Spinal cord (tissue), 10 donors: ENCODE data around the gene CSK. TPM values are rescaled to one million over a fixed set of nuclear protein-coding genes. Genes with fewer than 3 reads are reported as not detected.

Source experiments
- DNase-seq, 6 donors: peaks; one replicate each; pipeline versions ENCODE4 v3.0.0 to v3.0.0-alpha.2; 2013 to 2015; ENCODE audit warnings: low spot score in 6 of 6, low read depth in 4 of 6
- H3K27ac ChIP-seq: one replicate; pipeline ENCODE4 v1.5.1; 2013; ENCODE audit warnings: low read depth, low read length, control low read depth
- H3K27me3 ChIP-seq: one replicate; pipeline ENCODE4 v1.6.1; 2013; ENCODE audit warnings: low read length; ENCODE audit not compliant: control insufficient read depth, insufficient read depth
- H3K36me3 ChIP-seq: one replicate; pipeline ENCODE4 v1.6.1; 2013; ENCODE audit warnings: low read length; ENCODE audit not compliant: control insufficient read depth, insufficient read depth
- H3K4me1 ChIP-seq: one replicate; pipeline ENCODE4 v1.6.1; 2013; ENCODE audit warnings: low read length; ENCODE audit not compliant: control insufficient read depth, insufficient read depth
- H3K4me3 ChIP-seq: one replicate; pipeline ENCODE4 v1.5.1; 2013; ENCODE audit warnings: low read depth, low read length, control low read depth
- H3K9me3 ChIP-seq: one replicate; pipeline ENCODE4 v1.6.1; 2013; ENCODE audit warnings: low read length; ENCODE audit not compliant: control insufficient read depth, insufficient read depth
- WGBS: methylation state at CpG from one replicate; pipeline ENCODE4 v1.1.5; 2013; ENCODE audit warnings: missing lambda C conversion rate; ENCODE audit not compliant: insufficient coverage; 5-methylcytosine and 5-hydroxymethylcytosine counted together
- polyA plus RNA-seq, 2 donors: library from polyadenylated mRNA; unstranded; fragments of 120-200 nt; gene quantifications; one replicate each; pipeline ENCODE4 v1.2.1, GENCODE V29; 2013; ENCODE audit not compliant: insufficient read length in 2 of 2
- total RNA-seq, 2 donors: library from RNA; depleted of rRNA in 1 of 2; stranded (reverse); fragments of 120-200 nt in 1 of 2; fragments of >200 nt in 1 of 2; gene quantifications; one replicate each; pipeline versions ENCODE4 v1.2.3 to v1.2.4, GENCODE V29; 2013 to 2014
- donor health status: healthy.

CSK gene
- total and polyA plus RNA-seq, 4 donors = 20.1 to 79.4 (median 52.9) TPM

DNA sequence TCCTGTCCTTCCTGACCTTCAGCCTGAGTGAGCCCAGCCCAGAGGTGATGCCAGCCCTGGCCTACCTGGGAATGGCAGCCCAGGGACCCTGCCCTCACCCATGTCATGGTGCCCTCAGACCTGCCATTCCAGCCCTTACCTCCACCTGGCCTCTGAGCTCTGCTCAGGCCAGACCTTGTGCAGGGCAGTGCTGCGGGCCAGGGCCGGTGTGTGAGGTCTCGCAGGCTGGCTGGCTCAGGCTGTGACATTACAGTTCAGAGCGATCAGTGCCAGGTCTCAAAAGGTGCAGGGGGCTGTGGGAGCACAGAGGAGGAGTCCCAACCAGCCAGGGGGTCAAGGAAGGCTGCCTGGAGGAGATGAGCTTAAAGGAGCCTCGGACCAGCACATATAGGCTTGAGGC, 38.2 kb downstream of the CSK start:
- peaks cover 30% of the 10 kb centered on the region for H3K4me1 ChIP-seq
- H3K4me3 ChIP-seq = no peak overlapping the region
- no peaks in the 10 kb centered on the region for H3K36me3 ChIP-seq
- no peak for DNase-seq
- no peak overlapping the region for H3K27ac ChIP-seq
- 92% methylated on average over 5 of the region's 5 CpGs for WGBS
- no peaks in the 10 kb centered on the region for H3K27me3 ChIP-seq
- H3K9me3 ChIP-seq = no peaks in the 10 kb centered on the region

DNA sequence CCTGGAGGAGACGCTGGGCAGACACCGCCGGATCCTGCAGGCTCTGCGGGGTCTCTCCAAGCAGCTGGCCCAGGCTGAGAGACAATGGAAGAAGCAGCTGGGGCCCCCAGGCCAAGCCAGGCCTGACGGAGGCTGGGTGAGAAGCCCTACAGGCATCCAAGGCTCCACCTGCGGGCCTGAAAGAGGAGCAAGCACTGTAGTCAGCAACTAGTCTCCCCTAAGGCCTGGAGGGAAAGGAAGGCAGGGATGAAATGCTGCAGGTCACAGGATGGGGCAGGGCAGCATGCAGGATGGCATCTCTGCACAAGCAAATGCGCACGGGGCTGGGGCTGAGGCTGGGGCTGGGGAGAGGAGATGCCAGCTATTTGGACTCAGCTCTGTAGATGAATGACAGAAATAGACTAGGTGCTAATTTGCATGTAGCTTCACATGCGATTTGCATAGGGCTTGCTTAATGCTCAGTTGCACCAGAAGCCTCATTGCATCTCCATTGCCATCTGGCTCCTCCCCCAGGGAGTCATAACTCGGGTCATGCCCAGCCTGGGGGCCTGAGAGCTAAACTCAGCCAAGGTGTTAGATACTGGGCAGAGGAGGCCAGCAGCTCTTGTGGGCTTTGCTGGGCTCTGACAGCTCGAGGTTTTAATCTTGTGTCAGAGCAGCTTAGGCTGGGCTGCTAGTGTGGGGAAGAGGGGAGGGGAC, 39.4 kb downstream of the CSK start:
- Histone ChIP-seq H3K9me3 (no peaks in the 10 kb centered on the region), H3K4me3 (no peak overlapping the region), H3K36me3 (no peaks in the 10 kb centered on the region), H3K27ac (no peak overlapping the region), H3K4me1 (peaks cover 30% of the 10 kb centered on the region), H3K27me3 (peaks cover 9% of the 10 kb centered on the region)
- WGBS = 23% methylated on average over 11 of the region's 11 CpGs
- DNase-seq = peak in 2 of 6 donors; percentile 68 to 84

DNA sequence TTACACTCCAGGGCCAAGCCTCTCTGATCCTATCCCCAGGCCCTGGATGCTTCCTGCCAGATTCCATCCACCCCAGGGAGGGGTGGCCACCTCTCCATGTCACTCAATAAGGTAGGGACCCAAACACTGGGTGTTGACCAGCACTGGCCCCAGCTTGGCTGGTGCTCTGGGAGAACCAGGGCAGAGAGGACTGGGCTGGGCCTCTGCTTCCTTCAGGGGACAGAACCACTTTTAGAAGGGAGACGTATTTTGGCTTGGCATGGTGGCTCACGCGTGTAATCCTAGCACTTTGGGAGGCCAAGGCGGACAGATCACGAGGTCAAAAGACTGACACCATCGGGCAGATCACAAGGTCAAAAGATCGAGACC, 39.9 kb downstream of the CSK start:
- Histone ChIP-seq H3K4me1 (peaks cover 30% of the 10 kb centered on the region), H3K27ac (no peak overlapping the region), H3K36me3 (no peaks in the 10 kb centered on the region), H3K27me3 (peaks cover 14% of the 10 kb centered on the region), H3K9me3 (no peaks in the 10 kb centered on the region), H3K4me3 (no peak overlapping the region)
- DNase-seq = no peak
- WGBS = 87% methylated on average over 5 of the region's 7 CpGs

DNA sequence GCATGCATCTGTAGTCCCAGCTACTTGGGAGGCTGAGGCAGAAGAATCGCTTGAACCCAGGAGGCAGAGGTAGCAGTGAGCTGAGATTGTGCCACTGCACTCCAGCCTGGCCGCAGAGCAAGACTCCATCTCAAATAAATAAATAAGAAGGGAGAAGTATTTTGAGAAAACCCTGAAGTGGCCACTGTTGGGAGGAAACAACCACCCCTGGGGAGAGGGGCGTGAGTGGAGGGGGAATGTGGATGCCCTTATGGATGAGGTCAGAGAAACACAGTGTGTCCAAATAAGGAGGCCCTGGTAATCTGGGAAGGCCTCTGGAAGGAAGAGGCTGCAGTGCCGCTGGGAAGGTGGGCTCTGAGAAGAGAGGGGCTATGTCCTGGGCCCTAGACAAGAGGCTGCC, 40.4 kb downstream of the CSK start:
- WGBS = 77% methylated on average over 3 of the region's 4 CpGs
- Histone ChIP-seq H3K27me3 (peaks cover 18% of the 10 kb centered on the region), H3K4me1 (peaks cover 30% of the 10 kb centered on the region), H3K9me3 (no peaks in the 10 kb centered on the region), H3K36me3 (no peaks in the 10 kb centered on the region), H3K4me3 (no peak overlapping the region), H3K27ac (no peak overlapping the region)
- DNase-seq = no peak

DNA sequence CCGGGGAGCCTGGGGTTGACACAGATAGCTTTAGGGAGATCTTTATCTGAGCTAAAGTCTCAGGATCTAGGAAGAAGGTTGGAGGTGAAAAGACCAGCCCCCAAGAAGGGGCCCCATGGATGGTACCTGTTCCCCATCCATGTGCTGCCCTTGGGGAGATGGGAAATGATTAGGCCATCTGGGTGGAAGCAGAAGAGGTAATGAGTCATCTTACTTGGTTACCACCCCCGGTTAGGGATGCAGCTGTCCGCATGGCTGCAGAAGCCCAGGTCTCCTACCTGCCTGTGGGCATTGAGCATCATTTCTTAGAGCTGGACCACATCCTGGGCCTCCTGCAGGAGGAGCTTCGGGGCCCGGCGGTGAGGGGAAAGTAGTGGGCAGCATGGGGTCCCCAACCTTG, 41.4 kb downstream of the CSK start:
- Histone ChIP-seq H3K4me1 (peaks cover 26% of the 10 kb centered on the region), H3K27me3 (peaks cover 29% of the 10 kb centered on the region), H3K9me3 (no peaks in the 10 kb centered on the region), H3K27ac (no peak overlapping the region), H3K36me3 (no peaks in the 10 kb centered on the region), H3K4me3 (no peak overlapping the region)
- no peak for DNase-seq
- 66% methylated on average over 6 of the region's 6 CpGs for WGBS

DNA sequence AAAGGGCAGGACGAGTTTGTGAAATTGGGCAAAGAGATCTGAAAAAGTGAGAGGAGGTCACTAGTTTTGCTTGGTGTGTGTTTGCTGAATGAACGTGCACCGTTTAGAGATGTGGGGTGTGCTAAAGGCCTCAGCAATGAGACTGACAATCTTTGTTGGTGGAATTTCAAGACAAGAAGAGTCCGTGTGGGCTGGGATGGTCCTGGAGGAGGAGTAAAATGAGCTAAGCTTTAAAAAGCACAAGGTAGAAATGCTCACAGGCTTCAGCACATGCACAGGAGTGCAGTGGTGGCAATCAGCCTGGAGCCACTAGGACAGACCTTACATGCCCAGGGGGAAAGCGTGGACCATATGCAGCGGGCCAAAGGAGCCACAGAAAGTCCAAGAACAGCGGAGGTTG, 43.1 kb downstream of the CSK start:
- Histone ChIP-seq H3K9me3 (no peaks in the 10 kb centered on the region), H3K27ac (no peak overlapping the region), H3K36me3 (no peaks in the 10 kb centered on the region), H3K4me3 (no peak overlapping the region), H3K4me1 (peaks cover 27% of the 10 kb centered on the region), H3K27me3 (peaks cover 36% of the 10 kb centered on the region)
- WGBS = 77% methylated on average over 7 of the region's 7 CpGs
- no peak for DNase-seq

DNA sequence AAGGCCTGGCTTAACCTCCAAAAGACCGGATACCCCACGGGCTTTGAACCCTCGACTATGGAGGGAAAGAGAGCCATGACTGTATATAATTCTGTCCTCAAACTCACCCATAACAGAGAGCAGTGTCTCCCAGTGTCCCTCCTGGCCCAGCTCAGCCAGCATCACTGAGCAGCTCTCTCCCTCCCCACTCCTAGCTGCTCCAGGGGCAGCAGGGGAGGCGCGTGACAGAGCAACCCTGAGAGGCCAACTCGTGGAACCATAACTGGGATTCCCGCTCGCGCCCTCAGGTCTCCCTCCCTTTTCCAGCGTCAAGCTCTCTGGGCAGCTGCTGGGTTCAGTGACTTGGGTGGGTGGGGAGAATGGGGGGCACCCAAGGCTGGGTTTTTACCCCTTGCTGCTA, 44.0 kb downstream of the CSK start:
- WGBS = no CpG with 5 or more reads among the region's 10 CpGs
- no peak overlapping the region for H3K4me3 ChIP-seq

DNA sequence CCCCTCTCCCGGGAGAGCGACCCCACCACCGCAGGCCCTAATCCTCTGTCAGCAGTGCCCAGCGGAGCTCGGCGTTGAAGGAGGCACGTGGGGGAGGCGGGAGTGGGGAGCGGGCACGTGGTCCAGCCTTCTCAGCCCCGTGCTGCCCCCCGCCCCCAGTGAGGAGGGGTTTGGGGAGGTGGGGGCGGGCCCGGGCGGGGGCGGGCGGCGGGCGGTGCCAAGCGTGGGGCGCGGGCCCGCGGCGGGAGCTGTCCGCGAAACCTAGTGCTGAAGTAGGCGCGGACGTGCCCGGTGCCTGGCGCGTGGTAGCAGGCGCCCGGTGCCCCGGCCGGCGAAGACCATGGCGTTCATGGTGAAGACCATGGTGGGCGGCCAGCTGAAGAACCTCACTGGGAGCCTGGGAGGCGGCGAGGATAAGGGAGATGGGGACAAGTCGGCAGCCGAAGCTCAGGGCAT, 44.5 kb downstream of the CSK start, which contains the start of gene CPLX3:
TSS of gene CPLX3 (plus strand) at position 264 of the 456 bp plus-strand sequence. CDS start at position 341, 77 bp downstream.
- under 1% methylated on average over 30 of the region's 44 CpGs for WGBS
- Histone ChIP-seq H3K4me1 (peaks cover 34% of the 10 kb centered on the region), H3K27me3 (peaks cover 36% of the 10 kb centered on the region), H3K4me3 (no peak within 1 kb of the TSS), H3K27ac (no peak within 1 kb of the TSS), H3K9me3 (no peaks in the 10 kb centered on the region), H3K36me3 (no peaks in the 10 kb centered on the region)
- peak in 2 of 6 donors; percentile 31 to 62 for DNase-seq

More for the DNA sequence above, 44.0 kb downstream of the CSK start:
- Histone ChIP-seq H3K36me3 (no peaks in the 10 kb centered on the region), H3K27ac (no peak overlapping the region), H3K9me3 (no peaks in the 10 kb centered on the region), H3K27me3 (peaks cover 36% of the 10 kb centered on the region), H3K4me1 (peaks cover 34% of the 10 kb centered on the region)
- DNase-seq = no peak

DNA sequence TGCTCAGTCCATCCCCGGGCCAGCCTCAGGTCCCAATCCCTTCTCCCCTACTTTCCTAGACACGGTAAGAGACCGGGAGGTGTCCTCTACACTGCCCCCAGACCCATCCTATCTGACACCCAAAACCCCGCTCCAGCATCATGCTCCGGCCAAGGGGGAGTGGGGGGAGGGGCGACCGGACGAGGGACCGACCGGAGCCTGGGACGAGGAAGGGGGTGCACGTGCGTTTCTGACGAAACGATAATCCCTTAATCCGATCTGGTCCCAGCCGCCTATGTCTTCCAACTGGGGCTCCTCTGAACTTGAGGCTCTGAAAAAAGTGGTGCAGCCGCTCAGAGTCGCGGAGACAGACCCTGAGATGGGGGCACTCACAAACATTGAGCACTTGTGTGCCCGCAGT, 45.0 kb downstream of the CSK start:
- peaks cover 36% of the 10 kb centered on the region for H3K27me3 ChIP-seq
- no peak overlapping the region for H3K4me3 ChIP-seq
- no peaks in the 10 kb centered on the region for H3K36me3 ChIP-seq
- H3K4me1 ChIP-seq = peaks cover 36% of the 10 kb centered on the region
- WGBS = 12% methylated on average over 18 of the region's 21 CpGs
- no peak overlapping the region for H3K27ac ChIP-seq
- no peaks in the 10 kb centered on the region for H3K9me3 ChIP-seq
- no peak for DNase-seq

DNA sequence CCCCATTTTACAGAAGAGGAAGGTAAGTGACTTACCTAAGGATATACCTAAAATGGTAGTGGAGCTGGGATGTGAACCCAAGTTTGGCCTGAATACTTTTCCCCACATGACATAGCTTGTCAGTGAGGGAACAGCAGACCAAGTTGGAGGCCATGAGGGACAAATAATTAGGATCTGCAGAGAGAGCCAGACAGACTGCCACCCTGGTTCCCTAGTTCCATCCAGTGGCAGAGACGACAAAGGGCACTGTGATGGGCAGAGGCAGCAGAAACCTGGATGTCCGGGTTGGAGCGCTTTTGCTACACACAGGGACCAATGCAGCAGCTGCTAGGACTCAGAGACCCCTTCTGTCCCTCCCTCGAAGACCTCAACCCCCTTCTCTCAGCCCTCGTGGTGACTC, 45.7 kb downstream of the CSK start:
- DNase-seq = no peak
- H3K4me3 ChIP-seq = no peak overlapping the region
- H3K36me3 ChIP-seq = no peaks in the 10 kb centered on the region
- H3K9me3 ChIP-seq = no peaks in the 10 kb centered on the region
- peaks cover 36% of the 10 kb centered on the region for H3K27me3 ChIP-seq
- H3K4me1 ChIP-seq = peaks cover 37% of the 10 kb centered on the region
- H3K27ac ChIP-seq = no peak overlapping the region
- 65% methylated on average over 5 of the region's 5 CpGs for WGBS
